Brain microvascular endothelial cell (primary cell): Measurements from ENCODE around the gene NDUFA8.
A peak's percentile ranks its signal among the peaks of the same experiment; 100 is the strongest.

Experiments used
- DNase-seq: peaks from one replicate; pipeline ENCODE4 v3.0.0-alpha.2; 2020
- H3K27ac ChIP-seq: fragments of 250-450 bp; sonication (Bioruptor Pico); 2 replicates; pipeline ENCODE4 v1.5.1; 2020; ENCODE audit warnings: mild to moderate bottlenecking, moderate library complexity
- H3K27me3 ChIP-seq: fragments of 250-450 bp; sonication (Bioruptor Pico); replicated peaks from 2 replicates; pipeline ENCODE4 v1.5.1; 2020; ENCODE audit warnings: mild to moderate bottlenecking
- H3K36me3 ChIP-seq: fragments of 250-450 bp; sonication (Bioruptor Pico); replicated peaks from 2 replicates; pipeline ENCODE4 v1.5.1; 2020; ENCODE audit warnings: mild to moderate bottlenecking
- H3K4me3 ChIP-seq: 2 replicates; pipeline ENCODE4 v1.5.1; 2011; ENCODE audit warnings: low read depth, mild to moderate bottlenecking, control low read depth, low read length, moderate library complexity
- in situ Hi-C: cut with HindIII; loops from 2 replicates; pipeline ENCODE4 v1.10.0; 2017; ENCODE audit warnings: low sequenced_read_pairs, low pct_ligation_motif_present
- TF ChIP-seq, protein P1 (sequence below): IDR thresholded peaks from 2 replicates; pipeline ENCODE4 v1.5.1; 2011; ENCODE audit warnings: low read depth, mild to moderate bottlenecking, moderate library complexity, low read length, control low read depth, inconsistent platforms; ENCODE audit errors: missing control alignments

Gene NDUFA8

DNA sequence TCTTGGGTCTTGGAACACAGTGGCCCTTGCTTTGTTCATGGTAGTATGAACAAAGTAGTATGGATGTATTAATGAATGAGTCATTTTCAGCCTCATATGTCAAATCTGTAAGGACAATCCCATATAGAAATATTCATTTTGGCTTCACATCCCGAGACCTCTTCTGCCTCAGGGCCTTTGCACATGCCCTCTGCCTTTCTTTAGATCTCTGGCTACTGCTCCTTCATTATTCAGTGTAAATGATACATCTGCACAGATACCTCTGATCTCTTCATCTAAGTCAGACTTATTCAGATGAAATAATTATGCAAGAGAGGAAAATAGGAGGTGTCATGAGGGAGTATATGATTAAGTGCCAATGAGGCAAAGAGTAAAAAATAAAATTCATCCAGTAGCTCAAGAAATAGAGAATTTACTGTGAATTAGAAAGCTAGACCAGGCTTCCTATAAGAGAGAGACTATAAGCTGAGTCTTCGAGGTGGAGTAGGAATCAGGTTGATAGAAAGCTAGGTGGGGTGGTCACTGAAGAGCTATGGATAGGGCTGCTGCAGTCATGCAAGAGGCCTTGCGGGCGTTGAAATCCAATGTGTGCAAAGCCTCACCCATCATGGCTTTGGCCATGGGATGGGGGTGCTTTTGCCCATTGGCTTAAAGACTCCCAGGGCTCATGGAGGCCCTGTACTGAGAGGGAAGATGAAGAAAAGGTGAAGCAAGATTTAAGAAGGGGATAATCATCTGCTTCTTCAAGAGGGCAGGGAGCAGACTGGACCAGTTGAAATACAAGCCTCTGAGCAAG is 62.8 kb downstream of the NDUFA8 start:
- no peak overlapping the region for H3K27ac ChIP-seq
- in situ Hi-C loops: no loop called here
- H3K36me3 ChIP-seq: no peaks in the 10 kb centered on the region
- H3K4me3 ChIP-seq: no peak overlapping the region
- DNase-seq: no peak
- no peaks in the 10 kb centered on the region for H3K27me3 ChIP-seq
- TF ChIP-seq, protein P1, sequence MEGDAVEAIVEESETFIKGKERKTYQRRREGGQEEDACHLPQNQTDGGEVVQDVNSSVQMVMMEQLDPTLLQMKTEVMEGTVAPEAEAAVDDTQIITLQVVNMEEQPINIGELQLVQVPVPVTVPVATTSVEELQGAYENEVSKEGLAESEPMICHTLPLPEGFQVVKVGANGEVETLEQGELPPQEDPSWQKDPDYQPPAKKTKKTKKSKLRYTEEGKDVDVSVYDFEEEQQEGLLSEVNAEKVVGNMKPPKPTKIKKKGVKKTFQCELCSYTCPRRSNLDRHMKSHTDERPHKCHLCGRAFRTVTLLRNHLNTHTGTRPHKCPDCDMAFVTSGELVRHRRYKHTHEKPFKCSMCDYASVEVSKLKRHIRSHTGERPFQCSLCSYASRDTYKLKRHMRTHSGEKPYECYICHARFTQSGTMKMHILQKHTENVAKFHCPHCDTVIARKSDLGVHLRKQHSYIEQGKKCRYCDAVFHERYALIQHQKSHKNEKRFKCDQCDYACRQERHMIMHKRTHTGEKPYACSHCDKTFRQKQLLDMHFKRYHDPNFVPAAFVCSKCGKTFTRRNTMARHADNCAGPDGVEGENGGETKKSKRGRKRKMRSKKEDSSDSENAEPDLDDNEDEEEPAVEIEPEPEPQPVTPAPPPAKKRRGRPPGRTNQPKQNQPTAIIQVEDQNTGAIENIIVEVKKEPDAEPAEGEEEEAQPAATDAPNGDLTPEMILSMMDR: no peak

DNA sequence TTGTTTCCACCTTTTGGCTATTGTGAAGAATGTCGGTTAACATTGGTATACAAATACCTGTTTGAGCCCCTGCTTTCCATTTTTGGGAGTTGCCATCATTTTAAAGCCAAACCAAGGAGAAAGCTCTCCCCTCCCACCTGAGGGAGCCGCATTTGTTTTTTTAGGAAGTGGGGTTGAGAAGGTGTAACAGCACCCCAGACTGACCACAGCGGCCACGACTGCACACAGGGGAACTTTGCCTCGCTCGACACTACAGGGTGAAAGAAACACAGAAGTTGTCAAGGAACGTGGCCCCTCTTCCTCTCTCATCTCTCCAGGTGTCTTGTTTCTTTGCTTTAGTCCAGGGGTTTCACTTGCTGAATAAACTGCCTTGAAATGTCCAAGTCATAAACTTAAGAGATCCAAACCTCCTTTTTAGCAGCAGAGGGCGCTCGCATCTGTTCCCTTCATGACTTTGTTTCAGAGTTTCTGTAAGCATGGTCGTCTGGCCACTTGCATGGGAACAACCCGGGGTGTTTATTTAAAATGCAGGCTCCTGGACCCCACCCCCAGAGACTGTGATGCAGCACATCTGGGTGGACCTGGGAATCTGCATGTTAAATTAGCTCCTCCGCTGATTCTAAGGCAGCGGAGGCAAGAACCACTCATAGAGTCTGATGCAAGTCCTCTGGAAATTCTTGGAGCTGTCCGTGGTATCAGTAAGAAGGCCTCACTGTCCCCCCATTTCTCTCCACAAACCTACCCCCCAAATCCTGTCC is 64.4 kb downstream of the NDUFA8 start:
- Histone ChIP-seq H3K4me3 (no peak overlapping the region), H3K27me3 (no peaks in the 10 kb centered on the region), H3K36me3 (no peaks in the 10 kb centered on the region), H3K27ac (no peak overlapping the region)
- in situ Hi-C loops: no loop called here
- TF ChIP-seq, protein P1: peak; percentile 77
- peak; percentile 72 for DNase-seq
